C1 segment of cervical spinal cord (tissue), 14 donors: ENCODE results near the gene EPM2AIP1.
"Not testable (repeated sequence)": the region's sequence is repeated elsewhere in the genome, so short reads cannot be mapped to it uniquely, and the experiment has no call there.

Experiments
- DNase-seq, 14 donors: peaks; one replicate each; lab custom pipeline; 2025; lab: John Stamatoyannopoulos, UW

The EPM2AIP1 gene

GRCh38 chr3:36993326-36994283, 674 bp upstream of the EPM2AIP1 start, which contains the start of gene MLH1:
MLH1 (plus strand) TSS chr3:36993518; CDS start chr3:36993548, 30 bp downstream.
- no peak for DNase-seq

- DNase-seq = no peak
Observed at GRCh38 chr3:36991923-36992805, 767 bp downstream of the EPM2AIP1 start.

GRCh38 chr3:36991147-36991546, 1.8 kb downstream of the EPM2AIP1 start:
- DNase-seq = no peak

GRCh38 chr3:36989568-36989967, 3.4 kb downstream of the EPM2AIP1 start:
- DNase-seq = no peak

- DNase-seq = no peak
Observed at GRCh38 chr3:36989005-36989404, 3.9 kb downstream of the EPM2AIP1 start.

GRCh38 chr3:36988356-36988755, 4.6 kb downstream of the EPM2AIP1 start:
- no peak for DNase-seq

- DNase-seq = no peak
Observed at GRCh38 chr3:36981006-36981405, 11.9 kb downstream of the EPM2AIP1 start.

GRCh38 chr3:36973139-36973538, 19.8 kb downstream of the EPM2AIP1 start:
- no peak for DNase-seq

GRCh38 chr3:36972163-36972562, 20.8 kb downstream of the EPM2AIP1 start:
- no peak for DNase-seq

GRCh38 chr3:36969540-36970432, 23.1 kb downstream of the EPM2AIP1 start:
- peak in 1 of 14 donors; percentile 5 for DNase-seq

GRCh38 chr3:36969085-36969484, 23.8 kb downstream of the EPM2AIP1 start:
- no peak for DNase-seq

- no peak for DNase-seq
Observed at GRCh38 chr3:36965440-36965839, 27.5 kb downstream of the EPM2AIP1 start.

GRCh38 chr3:36964817-36965216, 28.1 kb downstream of the EPM2AIP1 start:
- DNase-seq = no peak

- DNase-seq = no peak
Observed at GRCh38 chr3:36964331-36964730, 28.6 kb downstream of the EPM2AIP1 start.

- not testable (repeated sequence) for DNase-seq
Observed at GRCh38 chr3:36963008-36963407, 29.9 kb downstream of the EPM2AIP1 start.

GRCh38 chr3:36960502-36960901, 32.4 kb downstream of the EPM2AIP1 start:
- no peak for DNase-seq

- no peak for DNase-seq
Observed at GRCh38 chr3:36959821-36960220, 33.1 kb downstream of the EPM2AIP1 start.

- no peak for DNase-seq
Observed at GRCh38 chr3:36957862-36958686, 34.9 kb downstream of the EPM2AIP1 start.

GRCh38 chr3:36957063-36957462, 35.9 kb downstream of the EPM2AIP1 start:
- DNase-seq = no peak

- DNase-seq = no peak
Observed at GRCh38 chr3:36956155-36956554, 36.8 kb downstream of the EPM2AIP1 start.
